CD4-positive, alpha-beta T cell (primary cell): Measurements from ENCODE around the gene NELFA. TPM values are rescaled to one million over a fixed set of nuclear protein-coding genes. Genes with fewer than 3 reads are reported as not detected.

ENCODE experiments used
- ATAC-seq: fragments of 200-7000 bp; cut with Tn5 transposase; one replicate; pipeline ENCODE4 v1.10.0; 2022; ENCODE audit warnings: mild to moderate bottlenecking; ENCODE audit not compliant: poor library complexity
- CTCF ChIA-PET: fragments of 350-600 bp; sonication (Branson Sonifier 250); formaldehyde crosslinking; loops from one replicate; lab custom pipeline; 2021; ENCODE audit warnings: antibody characterized with exemption, inconsistent platforms; lab: Charles Lee
- POLR2A ChIA-PET: fragments of 350-600 bp; sonication (Branson Sonifier 250); formaldehyde crosslinking; loops from one replicate; lab custom pipeline; 2021; ENCODE audit warnings: antibody characterized with exemption, inconsistent platforms; lab: Charles Lee
- DNase-seq, 14 experiments: peaks; one replicate each; pipeline ENCODE4 v3.0.0-alpha.2; 2013 to 2020; ENCODE audit warnings: mixed read lengths in 2 of 14
- H3K27ac ChIP-seq, 2 donors: one replicate each; pipeline versions ENCODE4 v1.5.1 to v1.7.0; 2013; ENCODE audit warnings: low read length in 2 of 2, low read depth in 1 of 2, mild to moderate bottlenecking in 1 of 2
- H3K27me3 ChIP-seq, 2 experiments: 1 replicate in 1 of 2; 2 replicates in 1 of 2; pipeline versions ENCODE4 v1.6.1 to v1.7.0; 2013; ENCODE audit warnings: low read length in 2 of 2, control low read depth in 1 of 2, mild to moderate bottlenecking in 1 of 2, moderate library complexity in 1 of 2; ENCODE audit not compliant: insufficient read depth in 2 of 2, control insufficient read depth in 1 of 2
- H3K36me3 ChIP-seq: one replicate; pipeline ENCODE4 v1.6.1; 2013; ENCODE audit warnings: low read length, control low read depth; ENCODE audit not compliant: insufficient read depth
- H3K4me1 ChIP-seq: one replicate; pipeline ENCODE4 v1.6.1; 2013; ENCODE audit warnings: low read length, control low read depth; ENCODE audit not compliant: insufficient read depth
- H3K4me3 ChIP-seq: one replicate; pipeline ENCODE4 v1.5.1; 2013; ENCODE audit warnings: mild to moderate bottlenecking, low read length, moderate library complexity
- H3K9me3 ChIP-seq, 2 experiments: 1 replicate in 1 of 2; 2 replicates in 1 of 2; pipeline versions ENCODE4 v1.6.1 to v1.7.0; 2013; ENCODE audit warnings: low read length in 2 of 2, mild to moderate bottlenecking in 2 of 2, control low read depth in 1 of 2, moderate library complexity in 1 of 2; ENCODE audit not compliant: control insufficient read depth in 1 of 2, insufficient read depth in 1 of 2
- H3K27ac Mint-ChIP-seq: one replicate; pipeline ENCODE4 v1.8.0; 2020; ENCODE audit warnings: mixed read lengths
- H3K27me3 Mint-ChIP-seq: one replicate; pipeline ENCODE4 v1.8.0; 2021; ENCODE audit warnings: mixed read lengths
- H3K36me3 Mint-ChIP-seq: one replicate; pipeline ENCODE4 v1.8.0; 2021; ENCODE audit warnings: low read depth, mixed read lengths
- H3K4me1 Mint-ChIP-seq: one replicate; pipeline ENCODE4 v1.8.0; 2021; ENCODE audit warnings: low read depth, mixed read lengths
- H3K4me3 Mint-ChIP-seq: one replicate; pipeline ENCODE4 v1.8.0; 2020; ENCODE audit warnings: mild to moderate bottlenecking, mixed read lengths
- H3K9me3 Mint-ChIP-seq: one replicate; pipeline ENCODE4 v1.8.0; 2020; ENCODE audit warnings: mixed read lengths
- intact Hi-C, 2 experiments: fragments of 100-400 bp; cut with DNase I in 1 of 2; cut with micrococcal nuclease in 1 of 2; formaldehyde crosslinking; loops; one replicate each; pipeline versions ENCODE4 v1.15.1 to v1.9.0; 2023 to 2025; cut with DNase I, micrococcal nuclease
- total RNA-seq, 174 experiments: library from RNA in 2 of 174; stranded (reverse) in 2 of 174; gene quantifications; one replicate each; pipeline ENCODE4 v1.2.3 and lab custom pipeline; 2021 to 2026
- TF ChIP-seq, protein P1 (sequence below): fragments of 200-600 bp; IDR thresholded peaks from one replicate; pipeline ENCODE4 v1.8.0; 2022; ENCODE audit warnings: antibody characterized with exemption, mild to moderate bottlenecking

The NELFA gene
- total RNA-seq, 2 experiments from 2014 or later, result 39.9 to 40.1 TPM

- Mint-ChIP-seq H3K4me3 (no peak overlapping the region), H3K36me3 (peaks cover 72% of the 10 kb centered on the region), H3K9me3 (no peaks in the 10 kb centered on the region), H3K27ac (no peak overlapping the region), H3K27me3 (no peaks in the 10 kb centered on the region), H3K4me1 (no peaks in the 10 kb centered on the region)
- TF ChIP-seq, protein P1, sequence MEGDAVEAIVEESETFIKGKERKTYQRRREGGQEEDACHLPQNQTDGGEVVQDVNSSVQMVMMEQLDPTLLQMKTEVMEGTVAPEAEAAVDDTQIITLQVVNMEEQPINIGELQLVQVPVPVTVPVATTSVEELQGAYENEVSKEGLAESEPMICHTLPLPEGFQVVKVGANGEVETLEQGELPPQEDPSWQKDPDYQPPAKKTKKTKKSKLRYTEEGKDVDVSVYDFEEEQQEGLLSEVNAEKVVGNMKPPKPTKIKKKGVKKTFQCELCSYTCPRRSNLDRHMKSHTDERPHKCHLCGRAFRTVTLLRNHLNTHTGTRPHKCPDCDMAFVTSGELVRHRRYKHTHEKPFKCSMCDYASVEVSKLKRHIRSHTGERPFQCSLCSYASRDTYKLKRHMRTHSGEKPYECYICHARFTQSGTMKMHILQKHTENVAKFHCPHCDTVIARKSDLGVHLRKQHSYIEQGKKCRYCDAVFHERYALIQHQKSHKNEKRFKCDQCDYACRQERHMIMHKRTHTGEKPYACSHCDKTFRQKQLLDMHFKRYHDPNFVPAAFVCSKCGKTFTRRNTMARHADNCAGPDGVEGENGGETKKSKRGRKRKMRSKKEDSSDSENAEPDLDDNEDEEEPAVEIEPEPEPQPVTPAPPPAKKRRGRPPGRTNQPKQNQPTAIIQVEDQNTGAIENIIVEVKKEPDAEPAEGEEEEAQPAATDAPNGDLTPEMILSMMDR, result no peak
- intact Hi-C loops, result no loop called here
- CTCF ChIA-PET, result no interaction called here
- Histone ChIP-seq H3K36me3 (peaks cover 92% of the 10 kb centered on the region), H3K9me3 (no peaks in the 10 kb centered on the region), H3K4me3 (no peak overlapping the region), H3K4me1 (no peaks in the 10 kb centered on the region), H3K27me3 (no peaks in the 10 kb centered on the region), H3K27ac (no peak overlapping the region)
- no peak for DNase-seq
- no peak for ATAC-seq
- POLR2A ChIA-PET, result interaction anchor here (1.0 kb wide), 1 partner anchor 21 kb away, joined by 3 read pairs; no protein-coding TSS in a partner anchor
Observed at GRCh38 chr4:1985294-1985693, 23.5 kb downstream of the NELFA start.

GRCh38 chr4:1984406-1985191 is 24.2 kb downstream of the NELFA start:
- Histone ChIP-seq H3K4me1 (no peaks in the 10 kb centered on the region), H3K27ac (no peak overlapping the region), H3K9me3 (no peaks in the 10 kb centered on the region), H3K4me3 (no peak overlapping the region), H3K36me3 (peaks cover 90% of the 10 kb centered on the region), H3K27me3 (no peaks in the 10 kb centered on the region)
- intact Hi-C loops, result no loop called here
- Mint-ChIP-seq H3K36me3 (peaks cover 72% of the 10 kb centered on the region), H3K4me3 (no peak overlapping the region), H3K27me3 (no peaks in the 10 kb centered on the region), H3K4me1 (no peaks in the 10 kb centered on the region), H3K27ac (no peak overlapping the region), H3K9me3 (no peaks in the 10 kb centered on the region)
- POLR2A ChIA-PET, result interaction anchor here (1.0 kb wide), 1 partner anchor 22 kb away, joined by 3 read pairs; no protein-coding TSS in a partner anchor
- DNase-seq, result no peak
- TF ChIP-seq, protein P1, result no peak
- CTCF ChIA-PET, result no interaction called here
- ATAC-seq, result no peak

DNA sequence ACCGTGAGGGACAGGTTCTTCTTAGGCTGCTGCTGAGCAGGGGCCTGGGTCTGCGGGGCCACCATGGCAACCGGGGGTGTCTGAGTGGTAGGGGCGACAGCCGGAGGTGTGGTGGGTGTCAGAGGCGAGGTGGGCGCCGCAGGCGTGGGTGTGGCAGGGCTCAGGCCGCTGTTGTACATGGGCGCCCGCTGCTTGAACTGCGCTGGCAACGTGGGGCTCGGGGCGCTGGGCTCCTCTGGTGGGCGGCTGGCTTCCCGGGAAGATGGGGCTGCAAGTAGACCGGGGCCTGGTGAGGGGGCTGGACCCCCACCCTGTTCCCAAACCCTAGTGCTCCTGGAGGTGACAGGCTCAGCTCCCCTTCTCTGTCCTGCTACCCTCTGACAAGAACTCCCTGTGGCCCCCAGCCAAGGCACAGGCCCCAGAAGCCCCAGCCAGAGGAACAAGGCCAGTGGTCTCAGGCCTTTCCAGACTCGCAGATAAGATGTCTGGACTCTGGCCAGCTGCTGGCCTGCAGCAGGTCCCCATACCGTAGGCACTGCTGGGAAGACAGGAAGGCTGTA is 24.8 kb downstream of the NELFA start:
- Mint-ChIP-seq H3K9me3 (no peaks in the 10 kb centered on the region), H3K27ac (no peak overlapping the region), H3K4me3 (no peak overlapping the region), H3K4me1 (no peaks in the 10 kb centered on the region), H3K27me3 (no peaks in the 10 kb centered on the region), H3K36me3 (peaks cover 74% of the 10 kb centered on the region)
- Histone ChIP-seq H3K4me1 (no peaks in the 10 kb centered on the region), H3K27me3 (no peaks in the 10 kb centered on the region), H3K9me3 (no peaks in the 10 kb centered on the region), H3K36me3 (peaks cover 90% of the 10 kb centered on the region), H3K4me3 (no peak overlapping the region), H3K27ac (no peak overlapping the region)
- POLR2A ChIA-PET, result no interaction called here
- ATAC-seq, result no peak
- DNase-seq, result no peak
- intact Hi-C loops, result no loop called here
- CTCF ChIA-PET, result no interaction called here
- TF ChIP-seq, protein P1, result no peak
